Fibroblast of lung (primary cell): ENCODE measurements around the gene NTN3.

Experiments
- EZH2 ChIP-seq: IDR thresholded peaks from 2 replicates; pipeline ENCODE4 v1.5.1; 2012; ENCODE audit warnings: low read length, control low read depth, mild to moderate bottlenecking; ENCODE audit errors: missing control alignments
- TF ChIP-seq, protein P1 (sequence below), 2 donors: IDR thresholded peaks in 1 of 2; conservative IDR thresholded peaks in 1 of 2; 1 replicate in 1 of 2; 2 replicates in 1 of 2; pipeline ENCODE4 v1.5.1; 2011 to 2012; ENCODE audit warnings: low read length in 2 of 2, control low read depth in 1 of 2, inconsistent platforms in 1 of 2, low read depth in 1 of 2, mild to moderate bottlenecking in 1 of 2

DNA sequence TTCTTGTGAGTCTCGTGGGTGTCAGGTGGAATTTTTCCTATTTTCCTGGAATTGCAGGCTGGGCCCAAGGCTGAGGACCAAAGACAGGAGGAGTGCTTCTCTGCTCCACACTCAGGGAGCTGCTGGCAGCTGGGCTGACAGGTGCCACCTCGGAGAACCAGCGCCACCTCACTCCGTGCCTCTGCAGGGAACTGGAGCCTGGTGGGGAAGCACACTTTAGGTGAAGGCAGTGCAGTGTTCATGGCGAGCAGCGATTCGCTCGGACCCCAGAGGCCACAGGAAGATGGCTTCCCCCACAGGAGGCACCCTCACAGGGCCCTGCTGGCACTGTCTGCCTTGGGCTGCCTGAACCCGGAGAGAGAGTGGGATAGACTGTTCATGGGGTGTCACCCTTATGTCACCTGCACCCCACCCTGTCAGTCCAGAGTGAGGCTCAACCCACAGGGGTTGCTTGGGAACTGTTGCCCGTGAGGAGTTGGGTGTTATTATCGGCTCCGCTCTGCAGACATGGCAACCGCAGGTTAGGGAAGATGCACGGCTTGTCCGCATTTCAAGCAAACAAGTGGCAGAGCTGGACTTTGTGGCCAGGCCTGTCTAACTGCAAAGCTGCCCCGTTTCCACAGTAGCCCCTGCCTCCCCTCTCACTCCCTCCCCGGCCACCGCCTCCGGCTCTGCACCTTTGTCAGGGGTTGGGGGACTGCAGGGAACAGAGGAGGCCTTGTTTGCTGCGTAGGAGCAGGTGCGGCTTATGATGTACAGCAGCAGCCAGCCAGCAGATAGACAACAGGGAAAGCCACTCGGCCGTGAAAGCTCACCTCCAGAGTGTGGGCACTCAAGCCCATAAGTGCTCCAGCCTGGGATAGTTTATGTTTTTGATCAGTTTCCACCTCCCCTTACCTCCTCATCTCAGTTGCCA is 19.4 kb downstream of the NTN3 start:
- TF ChIP-seq, protein P1, sequence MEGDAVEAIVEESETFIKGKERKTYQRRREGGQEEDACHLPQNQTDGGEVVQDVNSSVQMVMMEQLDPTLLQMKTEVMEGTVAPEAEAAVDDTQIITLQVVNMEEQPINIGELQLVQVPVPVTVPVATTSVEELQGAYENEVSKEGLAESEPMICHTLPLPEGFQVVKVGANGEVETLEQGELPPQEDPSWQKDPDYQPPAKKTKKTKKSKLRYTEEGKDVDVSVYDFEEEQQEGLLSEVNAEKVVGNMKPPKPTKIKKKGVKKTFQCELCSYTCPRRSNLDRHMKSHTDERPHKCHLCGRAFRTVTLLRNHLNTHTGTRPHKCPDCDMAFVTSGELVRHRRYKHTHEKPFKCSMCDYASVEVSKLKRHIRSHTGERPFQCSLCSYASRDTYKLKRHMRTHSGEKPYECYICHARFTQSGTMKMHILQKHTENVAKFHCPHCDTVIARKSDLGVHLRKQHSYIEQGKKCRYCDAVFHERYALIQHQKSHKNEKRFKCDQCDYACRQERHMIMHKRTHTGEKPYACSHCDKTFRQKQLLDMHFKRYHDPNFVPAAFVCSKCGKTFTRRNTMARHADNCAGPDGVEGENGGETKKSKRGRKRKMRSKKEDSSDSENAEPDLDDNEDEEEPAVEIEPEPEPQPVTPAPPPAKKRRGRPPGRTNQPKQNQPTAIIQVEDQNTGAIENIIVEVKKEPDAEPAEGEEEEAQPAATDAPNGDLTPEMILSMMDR (conservative IDR thresholded peaks at IDR 0.05 in 1 of 2, IDR thresholded peaks at IDR 0.05 in 1 of 2; ENCODE audit: low read depth in 1 of 2, low read length in 2 of 2), result no peak
- TF ChIP-seq EZH2, result no peak
